ENCODE data around the gene SORL1. TPM values are rescaled to one million over a fixed set of nuclear protein-coding genes. Genes with fewer than 3 reads are reported as not detected.

Gene SORL1
- total RNA-seq, 1 donor, result 216 TPM

GRCh38 chr11:121572571-121573059 lies 120.5 kb downstream of the SORL1 start:
- Histone ChIP-seq H3K9me3 (ENCODE audit: low read depth, low read length) (no peaks in the 10 kb centered on the region), H3K4me1 (ENCODE audit: insufficient read depth, low read length) (peaks cover 29% of the 10 kb centered on the region), H3K4me3 (ENCODE audit: low read length) (no peak overlapping the region), H3K27me3 (ENCODE audit: insufficient read depth, low read length) (no peaks in the 10 kb centered on the region)

- peaks cover 47% of the 10 kb centered on the region for H3K4me1 ChIP-seq (ENCODE audit: insufficient read depth, low read length)
- H3K27me3 ChIP-seq (ENCODE audit: insufficient read depth, low read length), result no peaks in the 10 kb centered on the region
- no peak overlapping the region for H3K4me3 ChIP-seq (ENCODE audit: low read length)
- no peaks in the 10 kb centered on the region for H3K9me3 ChIP-seq (ENCODE audit: low read depth, low read length)
These were observed 122.7 kb downstream of the SORL1 start for GRCh38 chr11:121574801-121575200.

- Histone ChIP-seq H3K9me3 (ENCODE audit: low read depth, low read length) (no peaks in the 10 kb centered on the region), H3K4me3 (ENCODE audit: low read length) (no peak overlapping the region), H3K27me3 (ENCODE audit: insufficient read depth, low read length) (no peaks in the 10 kb centered on the region), H3K4me1 (ENCODE audit: insufficient read depth, low read length) (peaks cover 47% of the 10 kb centered on the region)
These were observed 123.3 kb downstream of the SORL1 start for GRCh38 chr11:121575250-121575962.

GRCh38 chr11:121575963-121576290 lies 123.8 kb downstream of the SORL1 start:
- H3K4me1 ChIP-seq (ENCODE audit: insufficient read depth, low read length), result peaks cover 49% of the 10 kb centered on the region
- H3K9me3 ChIP-seq (ENCODE audit: low read depth, low read length), result no peaks in the 10 kb centered on the region
- no peak overlapping the region for H3K4me3 ChIP-seq (ENCODE audit: low read length)
- H3K27me3 ChIP-seq (ENCODE audit: insufficient read depth, low read length), result no peaks in the 10 kb centered on the region

GRCh38 chr11:121576531-121576930 lies 124.4 kb downstream of the SORL1 start:
- H3K4me3 ChIP-seq (ENCODE audit: low read length), result no peak overlapping the region
- H3K9me3 ChIP-seq (ENCODE audit: low read depth, low read length), result no peaks in the 10 kb centered on the region
- H3K4me1 ChIP-seq (ENCODE audit: insufficient read depth, low read length), result peaks cover 51% of the 10 kb centered on the region
- no peaks in the 10 kb centered on the region for H3K27me3 ChIP-seq (ENCODE audit: insufficient read depth, low read length)

- Histone ChIP-seq H3K4me3 (ENCODE audit: low read length) (no peak overlapping the region), H3K27me3 (ENCODE audit: insufficient read depth, low read length) (no peaks in the 10 kb centered on the region), H3K4me1 (ENCODE audit: insufficient read depth, low read length) (peaks cover 58% of the 10 kb centered on the region), H3K9me3 (ENCODE audit: low read depth, low read length) (no peaks in the 10 kb centered on the region)
These were observed 125.2 kb downstream of the SORL1 start for GRCh38 chr11:121577106-121577848.

- H3K9me3 ChIP-seq (ENCODE audit: low read depth, low read length), result no peaks in the 10 kb centered on the region
- H3K27me3 ChIP-seq (ENCODE audit: insufficient read depth, low read length), result no peaks in the 10 kb centered on the region
- H3K4me1 ChIP-seq (ENCODE audit: insufficient read depth, low read length), result peaks cover 67% of the 10 kb centered on the region
- H3K4me3 ChIP-seq (ENCODE audit: low read length), result no peak overlapping the region
These were observed 126.3 kb downstream of the SORL1 start for GRCh38 chr11:121578251-121578976.

- Histone ChIP-seq H3K9me3 (ENCODE audit: low read depth, low read length) (no peaks in the 10 kb centered on the region), H3K4me3 (ENCODE audit: low read length) (no peak overlapping the region), H3K27me3 (ENCODE audit: insufficient read depth, low read length) (no peaks in the 10 kb centered on the region), H3K4me1 (ENCODE audit: insufficient read depth, low read length) (peaks cover 54% of the 10 kb centered on the region)
These were observed 128.0 kb downstream of the SORL1 start for GRCh38 chr11:121580154-121580553.

- H3K4me3 ChIP-seq (ENCODE audit: low read length), result no peak overlapping the region
- peaks cover 43% of the 10 kb centered on the region for H3K4me1 ChIP-seq (ENCODE audit: insufficient read depth, low read length)
- no peaks in the 10 kb centered on the region for H3K27me3 ChIP-seq (ENCODE audit: insufficient read depth, low read length)
- no peaks in the 10 kb centered on the region for H3K9me3 ChIP-seq (ENCODE audit: low read depth, low read length)
These were observed 129.5 kb downstream of the SORL1 start for GRCh38 chr11:121581607-121582006.

GRCh38 chr11:121582296-121582695 lies 130.2 kb downstream of the SORL1 start:
- no peak overlapping the region for H3K4me3 ChIP-seq (ENCODE audit: low read length)
- no peaks in the 10 kb centered on the region for H3K9me3 ChIP-seq (ENCODE audit: low read depth, low read length)
- no peaks in the 10 kb centered on the region for H3K27me3 ChIP-seq (ENCODE audit: insufficient read depth, low read length)
- H3K4me1 ChIP-seq (ENCODE audit: insufficient read depth, low read length), result peaks cover 40% of the 10 kb centered on the region

- Histone ChIP-seq H3K4me1 (ENCODE audit: insufficient read depth, low read length) (peaks cover 38% of the 10 kb centered on the region), H3K27me3 (ENCODE audit: insufficient read depth, low read length) (no peaks in the 10 kb centered on the region), H3K4me3 (ENCODE audit: low read length) (no peak overlapping the region), H3K9me3 (ENCODE audit: low read depth, low read length) (no peaks in the 10 kb centered on the region)
These were observed 131.7 kb downstream of the SORL1 start for GRCh38 chr11:121583825-121584224.

- H3K27me3 ChIP-seq (ENCODE audit: insufficient read depth, low read length), result no peaks in the 10 kb centered on the region
These were observed 134.6 kb downstream of the SORL1 start for GRCh38 chr11:121586750-121587149.

GRCh38 chr11:121587182-121587581 lies 135.1 kb downstream of the SORL1 start:
- peaks cover 47% of the 10 kb centered on the region for H3K4me1 ChIP-seq (ENCODE audit: insufficient read depth, low read length)
- H3K4me3 ChIP-seq (ENCODE audit: low read length), result no peak overlapping the region
- no peaks in the 10 kb centered on the region for H3K9me3 ChIP-seq (ENCODE audit: low read depth, low read length)
- no peaks in the 10 kb centered on the region for H3K27me3 ChIP-seq (ENCODE audit: insufficient read depth, low read length)

More at GRCh38 chr11:121586750-121587149, 134.6 kb downstream of the SORL1 start:
- Histone ChIP-seq H3K9me3 (ENCODE audit: low read depth, low read length) (no peaks in the 10 kb centered on the region), H3K4me1 (ENCODE audit: insufficient read depth, low read length) (peaks cover 52% of the 10 kb centered on the region), H3K4me3 (ENCODE audit: low read length) (no peak overlapping the region)

- Histone ChIP-seq H3K9me3 (ENCODE audit: low read depth, low read length) (no peaks in the 10 kb centered on the region), H3K4me1 (ENCODE audit: insufficient read depth, low read length) (peaks cover 38% of the 10 kb centered on the region), H3K4me3 (ENCODE audit: low read length) (no peak overlapping the region), H3K27me3 (ENCODE audit: insufficient read depth, low read length) (no peaks in the 10 kb centered on the region)
These were observed 136.6 kb downstream of the SORL1 start for GRCh38 chr11:121588747-121589146.

- no peak overlapping the region for H3K4me3 ChIP-seq (ENCODE audit: low read length)
- no peaks in the 10 kb centered on the region for H3K9me3 ChIP-seq (ENCODE audit: low read depth, low read length)
- H3K27me3 ChIP-seq (ENCODE audit: insufficient read depth, low read length), result no peaks in the 10 kb centered on the region
- H3K4me1 ChIP-seq (ENCODE audit: insufficient read depth, low read length), result peaks cover 38% of the 10 kb centered on the region
These were observed 137.9 kb downstream of the SORL1 start for GRCh38 chr11:121589946-121590537.

Data from mononuclear cell (primary cell).